Ishikawa (cell line): ENCODE data around the gene SNTA1.

Experiments
- CEBPB ChIP-seq: IDR thresholded peaks from 2 replicates; pipeline ENCODE4 v1.6.1; 2012
- CREB1 ChIP-seq: IDR thresholded peaks from 2 replicates; pipeline ENCODE4 v1.6.1; 2012; ENCODE audit warnings: low read depth
- EGR1 ChIP-seq: IDR thresholded peaks from 2 replicates; pipeline ENCODE4 v1.6.1; 2012
- EP300 ChIP-seq: IDR thresholded peaks from 2 replicates; pipeline ENCODE4 v1.6.1; 2012; ENCODE audit warnings: borderline replicate concordance
- FOXM1 ChIP-seq: IDR thresholded peaks from 2 replicates; pipeline ENCODE4 v1.6.1; 2012; ENCODE audit warnings: low read depth, borderline replicate concordance
- MAX ChIP-seq: IDR thresholded peaks from 2 replicates; pipeline ENCODE4 v1.6.1; 2012
- NFIC ChIP-seq: IDR thresholded peaks from 2 replicates; pipeline ENCODE4 v1.6.1; 2012
- RAD21 ChIP-seq: IDR thresholded peaks from 2 replicates; pipeline ENCODE4 v1.6.1; 2012; ENCODE audit warnings: low read depth
- REST ChIP-seq: IDR thresholded peaks from 2 replicates; pipeline ENCODE4 v1.6.1; 2012; ENCODE audit warnings: low read depth, mild to moderate bottlenecking
- TAF1 ChIP-seq: IDR thresholded peaks from 2 replicates; pipeline ENCODE4 v1.6.1; 2012; ENCODE audit warnings: low read depth, mild to moderate bottlenecking
- TCF12 ChIP-seq: IDR thresholded peaks from 2 replicates; pipeline ENCODE4 v1.6.1; 2012; ENCODE audit warnings: low read depth
- TEAD4 ChIP-seq: IDR thresholded peaks from 2 replicates; pipeline ENCODE4 v1.6.1; 2012
- USF1 ChIP-seq: IDR thresholded peaks from 2 replicates; pipeline ENCODE4 v1.6.1; 2012
- YY1 ChIP-seq: IDR thresholded peaks from 2 replicates; pipeline ENCODE4 v1.6.1; 2012; ENCODE audit warnings: low read depth
- ZBTB7A ChIP-seq: IDR thresholded peaks from 2 replicates; pipeline ENCODE4 v1.6.1; 2012; ENCODE audit warnings: low read depth

The SNTA1 gene

DNA sequence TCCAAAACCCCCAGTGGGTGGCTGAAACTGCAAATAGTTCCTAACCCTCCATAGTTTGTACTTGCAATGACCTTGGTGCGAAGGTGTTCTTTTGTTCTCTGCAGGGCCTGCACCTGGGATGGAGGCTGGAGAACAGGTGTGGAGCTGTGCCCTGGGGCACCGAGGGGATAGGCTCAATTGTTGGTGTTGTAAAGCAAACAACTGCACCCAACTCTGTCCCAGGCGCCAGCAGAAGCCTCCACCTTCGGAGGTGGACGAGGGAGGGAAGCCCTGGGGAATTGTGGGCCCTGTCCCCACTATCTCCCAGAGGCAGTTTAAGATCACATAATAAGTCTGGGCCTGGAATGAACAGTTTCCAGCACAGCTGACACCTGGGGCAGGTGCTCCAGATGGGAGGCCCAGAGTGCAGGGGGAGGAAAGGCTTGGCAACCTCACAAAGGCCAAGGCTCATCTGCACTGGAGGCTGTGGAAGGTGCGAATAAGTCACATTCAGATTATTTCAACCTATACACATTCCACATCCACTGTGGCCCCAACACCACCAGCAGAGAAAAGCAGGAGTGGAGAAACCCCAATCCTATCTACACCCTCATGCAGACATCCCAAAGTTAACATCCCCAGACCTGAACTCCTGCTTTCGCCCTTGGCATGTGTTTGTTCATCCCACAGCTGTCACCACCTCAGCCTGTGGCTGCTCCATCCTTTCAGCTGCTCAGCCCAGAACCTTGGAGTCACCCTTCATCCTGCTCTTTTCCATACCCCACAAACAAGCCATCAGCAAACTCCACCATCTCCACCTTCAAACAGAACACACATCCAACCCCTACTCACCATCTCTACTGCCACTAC lies 34.0 kb upstream of the SNTA1 start:
- TF ChIP-seq FOXM1 (no peak), TEAD4 (no peak), TCF12 (no peak), RAD21 (no peak), NFIC (no peak), CREB1 (no peak), EP300 (no peak), ZBTB7A (no peak), EGR1 (no peak), TAF1 (no peak), CEBPB (no peak), YY1 (no peak), USF1 (no peak), MAX (no peak), REST (no peak)

DNA sequence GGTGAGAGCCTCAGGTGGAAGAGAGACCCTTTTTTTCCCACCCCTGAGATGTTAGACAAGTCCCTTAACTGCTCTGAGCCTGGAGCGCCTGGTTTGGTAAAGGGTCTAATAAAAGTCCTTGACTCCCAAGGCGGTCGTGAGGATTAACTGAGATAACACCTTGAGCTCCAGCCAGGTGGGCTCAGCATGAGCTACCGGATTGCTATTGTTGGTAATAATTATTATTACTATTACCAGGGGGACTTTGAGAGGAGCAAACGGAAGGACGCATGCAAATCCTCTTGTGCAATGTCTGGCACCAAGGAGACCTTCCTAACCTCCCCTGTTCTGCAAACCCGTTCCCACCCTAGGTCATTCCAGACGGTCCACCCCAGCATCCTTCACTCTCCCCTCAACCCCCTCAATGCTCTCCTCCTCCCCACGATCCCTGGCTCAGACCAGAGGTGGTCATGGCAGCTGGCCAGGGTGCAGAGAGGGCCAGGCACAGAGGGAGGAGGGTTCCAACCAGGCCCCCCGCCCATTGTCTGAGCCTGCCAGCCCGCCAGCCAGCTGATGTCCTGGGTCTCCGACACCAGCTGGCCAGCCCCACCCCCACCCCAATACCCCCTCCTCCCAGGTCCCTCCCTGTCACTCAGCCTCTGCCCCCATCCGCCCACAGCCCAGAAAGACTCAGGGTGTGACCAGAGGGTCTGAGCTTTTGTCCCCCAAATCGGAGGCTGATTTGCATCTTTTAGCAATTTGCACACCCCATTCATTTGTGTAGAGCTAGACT lies 32.0 kb upstream of the SNTA1 start:
- TF ChIP-seq USF1 = no peak
- TF ChIP-seq TEAD4 = no peak
- TF ChIP-seq CEBPB = no peak
- TF ChIP-seq NFIC = no peak
- no peak for TF ChIP-seq REST
- no peak for TF ChIP-seq EP300
- no peak for TF ChIP-seq YY1
- TF ChIP-seq TAF1 = no peak
- TF ChIP-seq EGR1 = no peak
- no peak for TF ChIP-seq RAD21
- no peak for TF ChIP-seq MAX
- no peak for TF ChIP-seq ZBTB7A
- TF ChIP-seq CREB1 = no peak
- no peak for TF ChIP-seq FOXM1
- no peak for TF ChIP-seq TCF12

- TF ChIP-seq MAX (no peak), TCF12 (no peak), NFIC (no peak), CREB1 (no peak), CEBPB (no peak), TEAD4 (no peak), EGR1 (no peak), RAD21 (no peak), FOXM1 (no peak), YY1 (no peak), USF1 (no peak), TAF1 (no peak), REST (no peak)
Measured at GRCh38 chr20:33474963-33475362, 31.4 kb upstream of the SNTA1 start.
